Karpas-422 (cell line): Measurements from ENCODE around the gene ADPRHL1. TPM values are rescaled to one million over a fixed set of nuclear protein-coding genes. Genes with fewer than 3 reads are reported as not detected.
A peak's percentile ranks its signal among the peaks of the same experiment; 100 is the strongest.

ENCODE experiments used
- DNase-seq: peaks from one replicate; pipeline ENCODE4 v3.0.0-alpha.2; 2015
- H2AFZ ChIP-seq: fragments of 200-600 bp; sonication (generic); 2 replicates; pipeline ENCODE4 v1.6.1; 2014; ENCODE audit warnings: antibody characterized with exemption, low read length, mixed read lengths
- H3K27ac ChIP-seq: fragments of 200-600 bp; sonication (generic); 2 replicates; pipeline ENCODE4 v1.5.1; 2014; ENCODE audit warnings: mild to moderate bottlenecking, low read length, moderate library complexity
- H3K27me3 ChIP-seq: fragments of 200-600 bp; sonication (generic); 2 replicates; pipeline ENCODE4 v1.6.1; 2014; ENCODE audit warnings: low read length, mixed read lengths
- H3K36me3 ChIP-seq: fragments of 200-600 bp; sonication (generic); 2 replicates; pipeline ENCODE4 v1.6.1; 2014; ENCODE audit warnings: low read length, mixed read lengths; ENCODE audit not compliant: insufficient read depth
- H3K4me1 ChIP-seq: fragments of 200-600 bp; sonication (generic); 2 replicates; pipeline ENCODE4 v1.6.1; 2014; ENCODE audit warnings: mild to moderate bottlenecking, low read length, mixed read lengths
- H3K4me2 ChIP-seq: fragments of 200-600 bp; sonication (generic); 2 replicates; pipeline ENCODE4 v1.6.1; 2014; ENCODE audit warnings: low read length, low read depth, mild to moderate bottlenecking; ENCODE audit not compliant: poor library complexity, severe bottlenecking
- H3K4me3 ChIP-seq: fragments of 200-600 bp; sonication (generic); 2 replicates; pipeline ENCODE4 v1.5.1; 2014; ENCODE audit warnings: mild to moderate bottlenecking, antibody characterized with exemption, low read length, mixed read lengths
- H3K79me2 ChIP-seq: fragments of 200-600 bp; sonication (generic); 2 replicates; pipeline ENCODE4 v1.6.1; 2014; ENCODE audit warnings: mild to moderate bottlenecking, low read length, mixed read lengths
- H3K9ac ChIP-seq: fragments of 200-600 bp; sonication (generic); 2 replicates; pipeline ENCODE4 v1.6.0; 2014; ENCODE audit warnings: low read length
- H3K9me2 ChIP-seq: fragments of 200-600 bp; sonication (generic), shearing (Covaris generic); replicated peaks from 2 replicates; pipeline ENCODE4 v1.6.0; 2014; ENCODE audit warnings: mild to moderate bottlenecking, low read length, moderate library complexity; ENCODE audit not compliant: insufficient read depth
- H3K9me3 ChIP-seq: fragments of 300-700, 200-600 bp; sonication (generic); 2 replicates; pipeline ENCODE4 v1.6.1; 2014; ENCODE audit warnings: low read length, mixed read lengths
- H4K20me1 ChIP-seq: fragments of 200-600 bp; sonication (generic); 2 replicates; pipeline ENCODE4 v1.6.1; 2014; ENCODE audit warnings: mild to moderate bottlenecking, antibody characterized with exemption, low read length, low read depth; ENCODE audit not compliant: insufficient read depth
- total RNA-seq: library from RNA; depleted of rRNA; stranded (reverse); fragments of >200 nt; shearing (Covaris generic); gene quantifications from 2 replicates; pipeline ENCODE4 v1.2.3, GENCODE V29; 2014; ENCODE audit warnings: low replicate concordance

The ADPRHL1 gene
- total RNA-seq, 1 experiment from 2014 or later = 10.2 TPM

DNA sequence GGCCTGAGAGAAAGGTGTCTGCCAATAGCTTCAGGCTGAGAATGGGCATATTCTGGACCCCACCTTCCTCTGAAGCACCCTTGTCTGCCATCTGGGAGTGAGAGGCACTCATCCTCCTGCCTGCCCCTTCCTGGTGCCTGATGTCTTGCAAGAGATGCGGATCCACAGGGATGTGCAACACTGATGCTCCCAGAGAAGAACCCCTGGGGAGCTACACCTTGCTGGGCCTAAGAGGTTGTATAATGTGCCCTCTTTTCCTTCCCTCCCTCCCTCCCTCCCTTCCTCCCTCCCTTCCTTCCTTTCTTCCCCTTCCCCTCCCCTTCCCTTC lies 34.6 kb downstream of the ADPRHL1 start:
- Histone ChIP-seq H3K9ac (no peak overlapping the region), H3K4me1 (peaks cover 32% of the 10 kb centered on the region), H3K79me2 (no peaks in the 10 kb centered on the region), H3K9me3 (no peaks in the 10 kb centered on the region), H2AFZ (no peak overlapping the region), H3K9me2 (no peaks in the 10 kb centered on the region), H3K4me3 (no peak overlapping the region), H3K4me2 (no peak overlapping the region), H4K20me1 (no peaks in the 10 kb centered on the region), H3K27me3 (no peaks in the 10 kb centered on the region), H3K36me3 (no peaks in the 10 kb centered on the region), H3K27ac (no peak overlapping the region)
- DNase-seq = peak; percentile 54

DNA sequence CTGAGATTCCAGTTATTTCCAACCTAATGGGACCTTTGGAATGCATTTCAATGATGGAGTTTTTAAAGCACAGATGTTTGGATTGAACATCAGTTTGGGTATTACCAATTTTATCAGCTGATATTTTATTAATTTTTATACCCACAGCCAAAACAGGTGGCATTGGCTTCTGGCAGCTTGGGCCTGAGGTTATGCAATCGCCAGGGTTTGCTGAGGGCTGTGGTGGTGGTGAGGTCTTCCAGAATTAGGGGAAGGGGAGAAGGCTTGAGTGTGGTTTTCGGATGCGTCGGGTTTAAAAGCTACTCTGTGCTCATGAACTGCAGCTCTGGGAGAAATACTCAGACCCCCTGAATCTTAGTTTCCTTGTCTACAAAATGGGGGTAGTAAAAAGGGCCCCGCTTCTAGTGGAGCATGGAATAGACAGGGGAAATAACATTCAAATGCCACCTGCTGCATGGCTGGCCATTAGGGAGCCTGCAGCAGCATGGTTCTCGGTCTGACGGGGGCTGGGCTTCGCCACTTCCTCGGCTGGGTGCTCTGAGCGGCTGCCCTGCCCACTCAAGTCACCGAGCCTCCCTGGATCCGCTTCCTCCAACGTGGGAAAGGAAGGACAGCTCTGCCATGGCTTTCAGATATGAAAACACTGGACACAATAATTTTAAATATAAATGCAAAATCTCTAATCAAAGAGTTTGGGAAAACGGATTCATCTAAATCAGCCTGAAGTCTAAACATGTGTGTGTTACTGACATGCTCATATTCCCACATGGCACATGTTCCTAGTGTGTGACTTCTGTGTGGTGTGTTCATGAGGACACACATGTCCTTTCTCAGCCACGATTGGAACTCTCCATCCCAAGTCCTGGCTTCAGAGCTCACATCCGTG lies 35.2 kb downstream of the ADPRHL1 start:
- Histone ChIP-seq H3K4me2 (peak overlapping the region; percentile 30), H3K36me3 (no peaks in the 10 kb centered on the region), H3K79me2 (no peaks in the 10 kb centered on the region), H3K4me3 (no peak overlapping the region), H3K9me2 (no peaks in the 10 kb centered on the region), H2AFZ (no peak overlapping the region), H3K27me3 (no peaks in the 10 kb centered on the region), H3K9ac (no peak overlapping the region), H4K20me1 (no peaks in the 10 kb centered on the region), H3K4me1 (peaks cover 32% of the 10 kb centered on the region), H3K27ac (no peak overlapping the region), H3K9me3 (no peaks in the 10 kb centered on the region)
- peak; percentile 56 for DNase-seq

DNA sequence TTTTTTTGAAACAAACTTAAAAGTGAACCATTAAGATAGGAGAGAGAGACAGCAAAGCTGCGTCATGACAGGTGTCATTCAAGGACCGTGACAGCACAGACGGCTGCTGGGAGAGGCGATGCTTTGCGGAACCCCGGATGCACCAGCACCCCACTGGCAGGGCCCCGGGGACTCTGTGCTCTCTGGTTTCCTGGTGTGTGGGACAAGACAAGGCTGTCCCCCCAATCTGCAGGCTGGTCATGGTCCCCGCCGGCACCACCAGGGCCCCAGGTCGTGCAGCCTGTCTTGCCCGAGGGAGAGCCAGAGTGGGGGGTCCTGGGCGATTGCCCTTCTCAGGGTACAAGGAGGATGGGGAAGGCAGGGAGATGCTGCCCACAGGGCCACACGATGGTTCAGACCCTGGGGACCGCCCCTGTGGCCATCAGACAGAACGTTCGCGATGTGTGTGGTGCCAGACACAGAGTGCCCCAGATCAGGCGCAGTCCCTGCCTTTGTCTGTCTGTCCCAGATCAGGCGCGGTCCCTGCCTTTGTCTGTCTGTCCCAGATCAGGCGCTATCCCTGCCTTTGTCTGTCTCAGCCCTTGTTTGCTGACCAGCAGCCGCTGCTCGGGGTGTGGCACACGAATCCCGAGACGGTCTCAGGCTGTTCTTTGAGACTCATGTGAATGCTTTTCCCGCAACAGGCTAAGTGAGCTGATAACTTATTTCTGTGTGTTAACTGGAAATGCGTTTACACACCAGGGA lies 36.1 kb downstream of the ADPRHL1 start:
- Histone ChIP-seq H3K9me3 (no peaks in the 10 kb centered on the region), H3K79me2 (no peaks in the 10 kb centered on the region), H3K4me1 (peaks cover 32% of the 10 kb centered on the region), H4K20me1 (no peaks in the 10 kb centered on the region), H3K36me3 (no peaks in the 10 kb centered on the region), H3K9ac (no peak overlapping the region; the same call in 1 of the 2 replicates), H3K9me2 (no peaks in the 10 kb centered on the region), H3K27me3 (no peaks in the 10 kb centered on the region), H2AFZ (no peak overlapping the region), H3K4me2 (peak overlapping the region; percentile 32), H3K4me3 (no peak overlapping the region; the same call in 1 of the 2 replicates), H3K27ac (peak overlapping the region; percentile 55)
- peak; percentile 71 for DNase-seq

DNA sequence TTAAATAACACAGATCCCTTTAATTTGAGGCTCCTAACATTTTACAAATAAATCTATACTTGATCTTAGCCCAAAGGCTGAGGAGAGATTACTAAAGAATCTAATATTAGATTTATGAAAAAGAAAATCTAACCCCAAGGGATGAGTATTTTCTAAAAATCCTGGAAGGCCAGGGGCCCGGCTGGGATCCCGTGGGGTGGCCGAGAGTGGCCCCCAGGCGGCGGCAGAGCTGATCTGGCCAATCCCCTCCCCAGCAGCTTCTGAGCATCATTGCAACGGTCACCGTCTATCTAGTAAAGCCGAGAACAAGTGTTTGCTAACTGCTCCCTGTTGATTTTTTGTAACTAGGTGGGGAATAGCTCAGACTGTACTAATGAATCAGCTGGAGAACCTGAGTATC lies 37.5 kb downstream of the ADPRHL1 start:
- Histone ChIP-seq H3K4me3 (no peak overlapping the region), H3K9me3 (no peaks in the 10 kb centered on the region), H3K27me3 (no peaks in the 10 kb centered on the region), H4K20me1 (no peaks in the 10 kb centered on the region), H3K79me2 (no peaks in the 10 kb centered on the region), H3K4me1 (peaks cover 34% of the 10 kb centered on the region), H3K9ac (no peak overlapping the region), H3K4me2 (no peak overlapping the region), H3K27ac (no peak overlapping the region; the same call in 1 of the 2 replicates), H3K36me3 (no peaks in the 10 kb centered on the region), H2AFZ (no peak overlapping the region), H3K9me2 (no peaks in the 10 kb centered on the region)
- no peak for DNase-seq

DNA sequence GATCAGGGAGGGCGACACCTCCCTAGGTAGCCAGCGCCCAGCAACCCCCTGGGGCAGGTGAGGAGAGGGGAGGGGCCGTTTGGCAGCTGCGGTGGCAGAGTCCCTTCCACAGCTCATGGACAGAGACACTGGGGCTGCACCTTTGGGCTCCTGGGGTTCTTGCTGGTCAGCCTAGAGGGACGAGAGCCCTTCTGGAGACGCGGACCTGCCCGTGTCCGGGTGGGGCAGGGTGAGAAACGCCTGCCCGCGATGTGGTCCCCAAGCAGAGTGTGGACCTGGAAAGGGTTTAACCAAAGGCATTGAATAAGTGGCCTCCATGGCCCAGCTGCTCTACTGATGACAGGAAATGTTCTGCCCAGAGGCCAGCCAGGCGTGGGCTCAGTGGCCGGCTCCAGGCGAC lies 38.3 kb downstream of the ADPRHL1 start:
- Histone ChIP-seq H3K4me1 (peaks cover 39% of the 10 kb centered on the region), H3K36me3 (no peaks in the 10 kb centered on the region), H2AFZ (no peak overlapping the region), H3K27me3 (no peaks in the 10 kb centered on the region), H4K20me1 (no peaks in the 10 kb centered on the region), H3K9me2 (no peaks in the 10 kb centered on the region), H3K9ac (no peak overlapping the region), H3K27ac (no peak overlapping the region), H3K4me3 (no peak overlapping the region), H3K4me2 (no peak overlapping the region), H3K79me2 (no peaks in the 10 kb centered on the region), H3K9me3 (no peaks in the 10 kb centered on the region)
- no peak for DNase-seq

DNA sequence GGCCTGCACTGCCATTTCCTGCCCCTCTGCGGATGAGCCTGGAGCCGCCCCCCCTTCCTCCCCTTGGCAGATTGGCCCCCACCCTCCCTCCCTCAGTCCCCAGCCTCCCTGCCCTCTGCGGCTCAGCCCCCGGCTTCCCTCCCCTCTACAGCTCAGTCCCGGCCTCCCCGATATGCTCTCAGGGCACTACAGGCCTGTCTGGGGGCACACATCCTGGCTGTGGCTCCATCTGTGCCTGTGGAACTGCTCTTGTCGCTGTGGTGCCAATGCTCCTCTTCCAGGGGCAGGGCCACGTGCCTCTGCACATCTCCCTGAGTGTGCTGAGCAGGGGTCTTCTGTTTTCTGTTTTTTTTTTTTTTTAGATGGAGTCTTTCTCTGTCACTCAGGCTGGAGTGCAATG lies 39.0 kb downstream of the ADPRHL1 start:
- no peak overlapping the region for H3K4me2 ChIP-seq
- H2AFZ ChIP-seq = no peak overlapping the region
- H3K9ac ChIP-seq = no peak overlapping the region
- no peak overlapping the region for H3K27ac ChIP-seq
- no peak overlapping the region for H3K4me3 ChIP-seq
- no peaks in the 10 kb centered on the region for H4K20me1 ChIP-seq
- peaks cover 43% of the 10 kb centered on the region for H3K4me1 ChIP-seq
- H3K9me3 ChIP-seq = no peaks in the 10 kb centered on the region
- no peaks in the 10 kb centered on the region for H3K27me3 ChIP-seq
- no peaks in the 10 kb centered on the region for H3K79me2 ChIP-seq
- H3K36me3 ChIP-seq = no peaks in the 10 kb centered on the region
- no peak for DNase-seq
- no peaks in the 10 kb centered on the region for H3K9me2 ChIP-seq

DNA sequence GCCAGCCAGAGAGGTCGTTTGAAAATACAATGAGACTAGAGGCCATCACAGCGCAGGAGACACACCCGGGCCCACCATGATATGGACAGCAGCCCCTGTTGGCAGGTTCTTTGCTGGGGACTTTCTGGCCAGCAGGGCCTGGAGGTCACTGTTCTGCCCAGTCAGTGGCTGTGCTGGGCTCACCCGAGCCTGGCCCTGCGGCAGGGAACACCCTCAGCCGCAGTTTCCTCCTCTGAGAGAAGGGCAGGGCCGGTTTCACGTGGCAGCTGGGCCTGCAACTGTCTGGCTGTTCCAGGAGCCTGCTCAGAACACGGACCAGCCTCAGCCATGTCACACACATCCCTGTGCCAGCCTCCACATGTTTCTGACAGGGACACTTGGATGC lies 39.4 kb downstream of the ADPRHL1 start:
- Histone ChIP-seq H3K36me3 (no peaks in the 10 kb centered on the region), H2AFZ (no peak overlapping the region), H3K9ac (no peak overlapping the region), H3K27me3 (no peaks in the 10 kb centered on the region), H3K4me1 (peaks cover 47% of the 10 kb centered on the region), H3K79me2 (no peaks in the 10 kb centered on the region), H3K27ac (no peak overlapping the region), H3K4me3 (no peak overlapping the region), H4K20me1 (no peaks in the 10 kb centered on the region), H3K4me2 (no peak overlapping the region), H3K9me2 (no peaks in the 10 kb centered on the region), H3K9me3 (no peaks in the 10 kb centered on the region)
- DNase-seq = no peak

DNA sequence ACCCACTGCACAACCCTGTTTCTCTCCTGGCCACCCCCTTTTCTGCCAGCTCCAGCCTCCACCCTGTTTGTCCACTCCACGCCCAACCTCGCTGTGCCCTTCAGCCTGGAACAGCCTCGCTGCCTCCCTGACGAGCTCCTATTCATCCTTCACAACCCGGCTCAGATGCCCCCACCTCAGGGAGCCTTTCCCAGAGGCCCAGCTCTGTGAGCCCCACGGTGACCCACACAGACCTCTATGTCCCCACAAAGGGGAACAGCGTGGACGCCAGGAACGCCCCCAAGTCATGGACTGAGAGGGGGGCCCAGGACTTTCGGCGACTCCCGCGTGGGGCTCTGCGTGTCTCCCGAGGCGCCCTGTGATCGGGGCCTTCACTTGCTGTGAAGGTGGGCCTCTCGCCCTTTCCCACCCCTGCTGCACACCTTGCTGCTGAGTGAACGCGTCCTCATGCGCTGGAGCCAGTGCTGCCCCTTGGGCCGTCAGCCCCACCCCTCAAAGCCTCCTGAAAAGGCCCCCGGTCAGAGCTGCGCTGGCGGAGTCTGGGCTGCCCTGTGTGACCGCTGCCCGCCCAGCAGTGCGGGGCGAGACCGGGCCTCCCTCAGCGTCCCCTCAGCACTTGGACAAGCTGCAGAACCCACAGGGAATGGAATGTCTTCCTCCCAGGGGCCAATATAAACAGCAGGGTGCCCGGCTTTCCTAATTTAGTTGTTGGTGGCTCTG lies 40.0 kb downstream of the ADPRHL1 start:
- no peak for DNase-seq
- no peak overlapping the region for H3K9ac ChIP-seq
- no peak overlapping the region for H2AFZ ChIP-seq
- no peaks in the 10 kb centered on the region for H3K9me3 ChIP-seq
- H3K4me3 ChIP-seq = no peak overlapping the region
- no peaks in the 10 kb centered on the region for H3K27me3 ChIP-seq
- H3K27ac ChIP-seq = no peak overlapping the region
- no peaks in the 10 kb centered on the region for H3K36me3 ChIP-seq
- H3K4me1 ChIP-seq = peaks cover 49% of the 10 kb centered on the region
- H3K79me2 ChIP-seq = no peaks in the 10 kb centered on the region
- no peaks in the 10 kb centered on the region for H3K9me2 ChIP-seq
- no peaks in the 10 kb centered on the region for H4K20me1 ChIP-seq
- H3K4me2 ChIP-seq = no peak overlapping the region
